ENCODE data around the gene FGFRL1.

FGFRL1 gene

DNA sequence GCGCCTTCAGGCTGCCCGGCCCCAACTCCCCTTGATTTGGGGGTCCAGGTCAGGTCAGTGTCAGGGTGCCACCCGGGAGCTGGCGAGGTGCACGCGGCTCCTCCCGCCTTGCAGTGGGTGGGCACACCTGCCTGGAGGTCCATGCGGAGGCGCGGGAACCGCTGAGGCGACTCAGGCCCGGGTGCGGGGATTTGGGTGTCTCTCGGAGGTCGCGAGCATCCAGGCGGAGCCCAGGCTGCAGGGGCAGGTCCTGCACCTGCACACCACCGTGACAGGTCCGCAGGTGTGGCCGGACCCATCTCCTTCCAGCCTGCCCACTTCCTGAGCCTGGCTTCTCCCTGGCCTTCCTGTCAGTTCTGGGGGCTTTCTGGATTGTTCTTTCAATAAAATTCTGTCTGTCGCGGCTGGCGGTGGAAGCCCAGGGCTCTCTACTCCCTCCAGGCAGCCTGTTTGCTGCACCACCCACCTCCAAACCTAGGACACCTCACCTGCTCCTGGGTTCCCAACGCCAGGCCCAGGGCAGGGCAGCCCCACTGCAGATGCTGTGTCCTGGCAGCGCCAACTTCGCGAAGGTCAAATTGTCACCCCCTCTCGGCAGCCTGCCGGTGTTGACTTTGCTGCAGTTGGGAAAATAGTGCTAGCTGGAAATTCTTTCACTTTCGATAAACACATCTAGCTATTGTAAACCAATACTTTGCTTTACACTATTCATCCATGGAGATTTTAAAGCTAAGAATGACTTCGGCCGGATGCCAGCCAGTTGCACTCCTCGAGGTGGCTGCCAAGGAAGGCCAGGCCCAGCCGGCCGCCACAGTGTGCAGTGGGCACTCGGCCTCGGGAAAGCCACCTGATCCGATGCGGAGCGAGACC is 35.9 kb downstream of the FGFRL1 start:
- TF ChIP-seq, protein P1, sequence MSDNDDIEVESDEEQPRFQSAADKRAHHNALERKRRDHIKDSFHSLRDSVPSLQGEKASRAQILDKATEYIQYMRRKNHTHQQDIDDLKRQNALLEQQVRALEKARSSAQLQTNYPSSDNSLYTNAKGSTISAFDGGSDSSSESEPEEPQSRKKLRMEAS (IDR thresholded peaks at IDR 0.05), result no peak
- TF ChIP-seq RAD21 (IDR thresholded peaks at IDR 0.05; ENCODE audit: low read depth), result no peak
- no peak for TF ChIP-seq CEBPB (IDR thresholded peaks at IDR 0.05)
- TF ChIP-seq, protein P2, sequence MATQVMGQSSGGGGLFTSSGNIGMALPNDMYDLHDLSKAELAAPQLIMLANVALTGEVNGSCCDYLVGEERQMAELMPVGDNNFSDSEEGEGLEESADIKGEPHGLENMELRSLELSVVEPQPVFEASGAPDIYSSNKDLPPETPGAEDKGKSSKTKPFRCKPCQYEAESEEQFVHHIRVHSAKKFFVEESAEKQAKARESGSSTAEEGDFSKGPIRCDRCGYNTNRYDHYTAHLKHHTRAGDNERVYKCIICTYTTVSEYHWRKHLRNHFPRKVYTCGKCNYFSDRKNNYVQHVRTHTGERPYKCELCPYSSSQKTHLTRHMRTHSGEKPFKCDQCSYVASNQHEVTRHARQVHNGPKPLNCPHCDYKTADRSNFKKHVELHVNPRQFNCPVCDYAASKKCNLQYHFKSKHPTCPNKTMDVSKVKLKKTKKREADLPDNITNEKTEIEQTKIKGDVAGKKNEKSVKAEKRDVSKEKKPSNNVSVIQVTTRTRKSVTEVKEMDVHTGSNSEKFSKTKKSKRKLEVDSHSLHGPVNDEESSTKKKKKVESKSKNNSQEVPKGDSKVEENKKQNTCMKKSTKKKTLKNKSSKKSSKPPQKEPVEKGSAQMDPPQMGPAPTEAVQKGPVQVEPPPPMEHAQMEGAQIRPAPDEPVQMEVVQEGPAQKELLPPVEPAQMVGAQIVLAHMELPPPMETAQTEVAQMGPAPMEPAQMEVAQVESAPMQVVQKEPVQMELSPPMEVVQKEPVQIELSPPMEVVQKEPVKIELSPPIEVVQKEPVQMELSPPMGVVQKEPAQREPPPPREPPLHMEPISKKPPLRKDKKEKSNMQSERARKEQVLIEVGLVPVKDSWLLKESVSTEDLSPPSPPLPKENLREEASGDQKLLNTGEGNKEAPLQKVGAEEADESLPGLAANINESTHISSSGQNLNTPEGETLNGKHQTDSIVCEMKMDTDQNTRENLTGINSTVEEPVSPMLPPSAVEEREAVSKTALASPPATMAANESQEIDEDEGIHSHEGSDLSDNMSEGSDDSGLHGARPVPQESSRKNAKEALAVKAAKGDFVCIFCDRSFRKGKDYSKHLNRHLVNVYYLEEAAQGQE (IDR thresholded peaks at IDR 0.05; ENCODE audit: low read depth), result no peak
- TF ChIP-seq NFIC (IDR thresholded peaks at IDR 0.05), result no peak

DNA sequence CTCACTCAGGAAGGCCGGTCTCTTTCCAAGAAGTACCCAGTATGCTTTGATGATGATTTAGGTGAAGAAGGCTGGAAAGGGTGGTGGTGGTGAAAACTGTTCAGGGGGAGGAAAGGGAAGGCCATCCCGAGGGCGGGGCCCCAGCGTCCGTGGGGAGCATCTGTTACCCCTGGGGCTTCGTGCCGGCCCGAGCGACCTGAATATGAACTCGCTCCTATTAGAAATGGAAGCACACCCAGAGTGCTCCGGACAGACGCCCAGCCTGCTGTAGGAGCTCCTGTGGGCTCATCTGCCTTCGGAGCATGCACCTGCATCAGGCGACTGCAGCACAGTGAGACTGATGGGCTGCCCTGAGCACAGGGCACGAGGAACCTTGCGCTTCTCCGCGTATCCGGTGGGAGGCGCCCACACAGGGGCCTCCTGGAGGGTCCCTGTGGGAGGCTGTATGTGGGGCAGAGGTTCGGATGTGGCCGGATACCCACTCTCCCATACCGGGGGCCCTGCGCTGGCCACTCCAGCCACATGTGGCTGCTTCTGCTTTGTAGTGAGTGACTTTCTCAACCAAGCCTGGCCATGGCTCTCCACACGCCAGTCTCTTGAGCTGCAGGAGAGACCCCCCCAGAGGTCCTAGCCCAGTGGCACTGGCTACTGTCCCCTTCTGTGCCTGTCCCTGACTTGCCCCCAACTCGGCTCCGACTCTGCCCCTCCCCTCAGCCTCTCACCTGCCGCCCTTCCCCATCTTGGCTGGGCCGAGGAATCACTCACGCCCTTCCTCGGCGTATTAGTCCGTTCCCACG is 36.7 kb downstream of the FGFRL1 start:
- TF ChIP-seq RAD21 (IDR thresholded peaks at IDR 0.05; ENCODE audit: low read depth), result no peak
- TF ChIP-seq NFIC (IDR thresholded peaks at IDR 0.05), result no peak
- no peak for TF ChIP-seq TAF1 (IDR thresholded peaks at IDR 0.05; ENCODE audit: low read depth)
- TF ChIP-seq YY1 (IDR thresholded peaks at IDR 0.05; ENCODE audit: low read depth), result no peak

DNA sequence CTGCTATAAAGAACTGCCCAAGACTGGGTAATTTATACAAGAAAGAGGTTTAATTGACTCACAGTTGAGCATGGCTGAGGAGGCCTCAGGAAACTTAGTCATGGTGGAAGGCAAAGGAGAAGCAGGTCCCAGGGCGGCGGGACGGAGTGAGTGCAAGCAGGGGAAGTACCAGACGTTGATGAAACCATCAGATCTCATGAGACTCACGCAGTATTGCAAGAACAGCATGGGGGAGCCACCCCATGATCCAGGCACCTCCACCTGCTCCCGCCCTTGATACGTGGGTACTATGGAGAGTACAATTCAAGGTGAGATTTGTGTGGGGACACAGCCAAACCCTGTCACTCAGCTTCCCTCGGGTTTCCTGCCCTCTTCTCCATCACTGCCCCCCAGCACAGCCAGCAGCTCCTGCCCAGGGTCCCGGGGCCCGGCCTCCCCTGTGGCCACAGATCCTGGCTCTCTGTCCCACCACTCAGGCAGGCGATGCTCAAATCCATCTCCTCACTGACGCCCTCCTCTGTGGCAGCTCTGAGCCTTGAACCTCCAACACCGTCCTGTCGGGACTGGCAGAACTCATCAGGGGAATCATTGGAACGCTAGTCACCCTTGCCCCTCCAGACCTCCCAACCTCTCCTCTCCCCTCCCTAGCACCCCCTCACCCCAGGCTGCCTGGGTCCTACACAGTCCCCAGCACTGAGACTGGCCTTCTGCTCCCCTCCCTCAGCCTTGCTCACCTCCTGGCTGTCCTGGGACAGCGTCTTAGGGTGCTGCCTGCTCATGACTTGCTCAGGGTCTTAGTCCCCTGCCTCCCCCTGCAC is 37.6 kb downstream of the FGFRL1 start:
- TF ChIP-seq, protein P3, sequence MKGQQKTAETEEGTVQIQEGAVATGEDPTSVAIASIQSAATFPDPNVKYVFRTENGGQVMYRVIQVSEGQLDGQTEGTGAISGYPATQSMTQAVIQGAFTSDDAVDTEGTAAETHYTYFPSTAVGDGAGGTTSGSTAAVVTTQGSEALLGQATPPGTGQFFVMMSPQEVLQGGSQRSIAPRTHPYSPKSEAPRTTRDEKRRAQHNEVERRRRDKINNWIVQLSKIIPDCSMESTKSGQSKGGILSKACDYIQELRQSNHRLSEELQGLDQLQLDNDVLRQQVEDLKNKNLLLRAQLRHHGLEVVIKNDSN (IDR thresholded peaks at IDR 0.05), result no peak

DNA sequence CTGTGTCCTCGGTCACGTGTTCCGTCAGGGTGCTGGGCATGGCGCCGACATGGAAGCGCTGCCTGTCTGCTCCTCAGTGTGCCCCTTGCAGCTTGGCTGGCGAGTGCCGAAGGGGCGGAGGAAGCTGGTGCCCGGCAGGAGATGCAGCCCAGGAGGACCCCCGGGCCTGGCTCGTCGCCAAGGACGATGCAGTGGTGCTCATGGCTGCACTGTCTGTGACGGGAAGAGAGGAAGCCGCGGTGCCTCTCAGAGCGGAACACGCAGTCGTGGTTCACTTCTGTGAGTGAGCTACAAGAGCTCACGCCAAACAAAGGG is 38.1 kb downstream of the FGFRL1 start:
- TF ChIP-seq FOXM1 (IDR thresholded peaks at IDR 0.05; ENCODE audit: borderline replicate concordance, low read depth) (no peak), CEBPB (IDR thresholded peaks at IDR 0.05) (no peak), EGR1 (IDR thresholded peaks at IDR 0.05) (no peak), EP300 (IDR thresholded peaks at IDR 0.05; ENCODE audit: borderline replicate concordance) (no peak), YY1 (IDR thresholded peaks at IDR 0.05; ENCODE audit: low read depth) (no peak)
- TF ChIP-seq, protein P3 (IDR thresholded peaks at IDR 0.05), result no peak

DNA sequence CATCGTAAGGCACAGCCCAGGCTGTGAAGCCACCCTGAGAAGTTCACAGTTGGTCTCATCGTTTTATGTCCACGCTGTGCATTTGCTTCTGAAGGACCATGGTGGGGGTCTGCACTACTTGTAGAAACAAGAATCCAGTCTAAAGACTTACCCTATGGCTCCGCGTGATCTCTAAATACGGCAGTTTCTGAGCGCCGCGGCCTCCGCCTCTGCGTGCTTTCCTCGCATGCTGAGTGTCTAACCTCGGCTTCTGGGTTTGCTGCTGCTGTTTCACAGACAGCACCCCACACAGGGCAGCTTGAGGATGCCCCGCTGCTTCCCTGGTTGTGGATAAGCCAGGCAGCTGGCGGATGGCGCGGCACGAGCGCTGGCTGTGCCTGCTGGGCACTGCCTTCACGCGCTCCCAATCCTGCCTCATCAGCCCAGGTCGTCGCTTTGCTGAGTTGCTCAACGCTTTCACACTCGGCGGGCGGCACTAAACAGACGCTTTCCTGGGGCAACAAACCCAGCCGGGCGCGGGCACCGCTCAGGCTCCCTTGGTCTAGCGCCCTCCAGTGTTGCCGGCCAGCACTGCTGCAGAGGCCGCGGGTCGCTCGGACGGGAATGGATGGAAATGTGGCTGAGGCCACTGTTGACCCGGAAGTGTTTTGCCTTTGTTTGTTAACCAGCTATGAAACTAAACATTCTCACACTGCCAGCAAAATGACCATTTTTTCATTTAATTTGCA is 39.2 kb downstream of the FGFRL1 start:
- TF ChIP-seq FOXM1 (IDR thresholded peaks at IDR 0.05; ENCODE audit: borderline replicate concordance, low read depth), result no peak
- TF ChIP-seq EGR1 (IDR thresholded peaks at IDR 0.05), result no peak
- TF ChIP-seq, protein P3 (IDR thresholded peaks at IDR 0.05), result no peak
- no peak for TF ChIP-seq CEBPB (IDR thresholded peaks at IDR 0.05)
- TF ChIP-seq TCF12 (IDR thresholded peaks at IDR 0.05; ENCODE audit: low read depth), result no peak
- no peak for TF ChIP-seq NFIC (IDR thresholded peaks at IDR 0.05)
- no peak for TF ChIP-seq ZBTB7A (IDR thresholded peaks at IDR 0.05; ENCODE audit: low read depth)
- TF ChIP-seq CREB1 (IDR thresholded peaks at IDR 0.05; ENCODE audit: low read depth), result no peak
- TF ChIP-seq, protein P2 (IDR thresholded peaks at IDR 0.05; ENCODE audit: low read depth), result no peak
- TF ChIP-seq, protein P1 (IDR thresholded peaks at IDR 0.05), result no peak
- no peak for TF ChIP-seq TEAD4 (IDR thresholded peaks at IDR 0.05)
- no peak for TF ChIP-seq YY1 (IDR thresholded peaks at IDR 0.05; ENCODE audit: low read depth)
- no peak for TF ChIP-seq EP300 (IDR thresholded peaks at IDR 0.05; ENCODE audit: borderline replicate concordance)
- TF ChIP-seq RAD21 (IDR thresholded peaks at IDR 0.05; ENCODE audit: low read depth), result no peak
- TF ChIP-seq TAF1 (IDR thresholded peaks at IDR 0.05; ENCODE audit: low read depth), result no peak
